Epithelial cell of proximal tubule (primary cell): ENCODE results near the gene CLDN11. TPM values are rescaled to one million over a fixed set of nuclear protein-coding genes. Genes with fewer than 3 reads are reported as not detected.

Experiments
- DNase-seq: peaks from one replicate; pipeline ENCODE4 v3.0.0-alpha.2; 2011; ENCODE audit warnings: low read depth
- H3K4me3 ChIP-seq: 2 replicates; pipeline ENCODE4 v1.5.1; 2011; ENCODE audit warnings: low read depth, mild to moderate bottlenecking, low read length
- total RNA-seq: library from RNA; depleted of rRNA; stranded (reverse); fragments of >200 nt; gene quantifications from 2 replicates; pipeline ENCODE4 v1.2.3, GENCODE V29; 2015
- TF ChIP-seq, protein P1 (sequence below): conservative IDR thresholded peaks from 2 replicates; pipeline ENCODE4 v1.5.1; 2012; ENCODE audit warnings: low read depth, mild to moderate bottlenecking, low read length

The CLDN11 gene
- total RNA-seq = 33.7 and 61.0 TPM in 2 replicates

DNA sequence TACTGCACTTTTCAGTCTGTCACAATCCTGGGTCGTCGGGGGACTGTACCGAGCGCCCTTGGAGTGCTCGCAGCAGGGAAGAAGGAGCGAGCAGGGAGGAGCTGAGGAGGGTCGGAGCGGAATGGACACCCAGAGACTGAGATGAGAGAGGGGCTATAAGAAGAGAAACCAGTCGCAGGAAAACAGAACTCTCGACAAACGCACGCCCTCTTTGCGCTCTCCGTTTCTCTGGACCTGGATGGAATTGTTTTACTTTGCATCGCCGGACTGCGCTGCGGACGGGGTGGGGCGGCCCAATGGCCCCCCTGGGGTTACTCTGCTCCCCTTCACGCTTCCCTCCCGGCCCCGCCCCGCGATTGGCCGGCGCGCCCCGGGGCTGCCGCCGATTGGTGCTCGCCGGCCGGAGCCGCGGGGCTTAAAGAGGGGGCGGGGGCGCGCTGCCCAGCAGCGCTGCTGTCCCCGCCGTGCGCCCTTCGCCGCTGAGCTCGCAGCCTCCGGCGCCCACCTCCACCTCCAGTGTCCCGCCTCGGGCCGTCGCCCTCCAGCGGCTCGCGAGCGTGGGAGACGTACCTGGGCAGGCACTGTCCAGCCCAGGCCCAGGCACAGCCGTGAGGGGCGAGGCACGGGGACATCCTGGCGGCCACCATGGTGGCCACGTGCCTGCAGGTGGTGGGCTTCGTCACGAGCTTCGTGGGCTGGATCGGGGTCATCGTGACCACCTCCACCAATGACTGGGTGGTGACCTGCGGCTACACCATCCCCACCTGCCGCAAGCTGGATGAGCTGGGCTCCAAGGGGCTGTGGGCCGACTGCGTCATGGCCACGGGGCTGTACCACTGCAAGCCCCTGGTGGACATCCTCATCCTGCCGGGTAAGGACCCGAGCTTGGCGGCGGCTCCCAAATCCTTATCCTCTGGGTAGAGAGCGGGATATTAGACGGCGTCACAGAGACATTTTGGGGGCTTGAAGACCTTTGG, at the start of gene CLDN11:
Gene CLDN11, plus strand, starts transcription at position 447 of the 977 bp plus-strand sequence. Its CDS starts 199 bp downstream, at position 646.
- H3K4me3 ChIP-seq = peak within 1 kb of the TSS; percentile 38
- TF ChIP-seq, protein P1, sequence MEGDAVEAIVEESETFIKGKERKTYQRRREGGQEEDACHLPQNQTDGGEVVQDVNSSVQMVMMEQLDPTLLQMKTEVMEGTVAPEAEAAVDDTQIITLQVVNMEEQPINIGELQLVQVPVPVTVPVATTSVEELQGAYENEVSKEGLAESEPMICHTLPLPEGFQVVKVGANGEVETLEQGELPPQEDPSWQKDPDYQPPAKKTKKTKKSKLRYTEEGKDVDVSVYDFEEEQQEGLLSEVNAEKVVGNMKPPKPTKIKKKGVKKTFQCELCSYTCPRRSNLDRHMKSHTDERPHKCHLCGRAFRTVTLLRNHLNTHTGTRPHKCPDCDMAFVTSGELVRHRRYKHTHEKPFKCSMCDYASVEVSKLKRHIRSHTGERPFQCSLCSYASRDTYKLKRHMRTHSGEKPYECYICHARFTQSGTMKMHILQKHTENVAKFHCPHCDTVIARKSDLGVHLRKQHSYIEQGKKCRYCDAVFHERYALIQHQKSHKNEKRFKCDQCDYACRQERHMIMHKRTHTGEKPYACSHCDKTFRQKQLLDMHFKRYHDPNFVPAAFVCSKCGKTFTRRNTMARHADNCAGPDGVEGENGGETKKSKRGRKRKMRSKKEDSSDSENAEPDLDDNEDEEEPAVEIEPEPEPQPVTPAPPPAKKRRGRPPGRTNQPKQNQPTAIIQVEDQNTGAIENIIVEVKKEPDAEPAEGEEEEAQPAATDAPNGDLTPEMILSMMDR = no peak
- DNase-seq = no peak

DNA sequence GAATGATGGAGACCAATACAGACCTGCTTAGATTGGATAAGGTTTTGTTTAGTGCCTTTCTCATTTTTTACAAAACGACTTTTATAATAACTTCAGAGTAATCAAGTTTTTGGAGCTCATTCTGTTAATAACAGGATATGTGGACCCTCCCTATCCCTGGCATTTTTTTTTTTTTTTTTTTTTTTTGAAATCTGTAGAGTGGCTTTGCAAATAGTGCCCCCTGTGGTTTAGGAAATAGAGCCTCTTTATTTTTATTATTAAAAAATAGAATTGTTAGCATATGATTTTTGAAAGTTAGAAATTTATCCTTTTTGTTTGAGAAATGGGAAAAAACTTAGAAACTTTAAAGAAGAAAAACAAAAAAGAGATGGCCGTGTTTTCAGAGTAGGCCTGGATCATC, 49.7 kb upstream of the CLDN11 start:
- no peak for DNase-seq
- TF ChIP-seq, protein P1 = peak; percentile 50
- no peak overlapping the region for H3K4me3 ChIP-seq

DNA sequence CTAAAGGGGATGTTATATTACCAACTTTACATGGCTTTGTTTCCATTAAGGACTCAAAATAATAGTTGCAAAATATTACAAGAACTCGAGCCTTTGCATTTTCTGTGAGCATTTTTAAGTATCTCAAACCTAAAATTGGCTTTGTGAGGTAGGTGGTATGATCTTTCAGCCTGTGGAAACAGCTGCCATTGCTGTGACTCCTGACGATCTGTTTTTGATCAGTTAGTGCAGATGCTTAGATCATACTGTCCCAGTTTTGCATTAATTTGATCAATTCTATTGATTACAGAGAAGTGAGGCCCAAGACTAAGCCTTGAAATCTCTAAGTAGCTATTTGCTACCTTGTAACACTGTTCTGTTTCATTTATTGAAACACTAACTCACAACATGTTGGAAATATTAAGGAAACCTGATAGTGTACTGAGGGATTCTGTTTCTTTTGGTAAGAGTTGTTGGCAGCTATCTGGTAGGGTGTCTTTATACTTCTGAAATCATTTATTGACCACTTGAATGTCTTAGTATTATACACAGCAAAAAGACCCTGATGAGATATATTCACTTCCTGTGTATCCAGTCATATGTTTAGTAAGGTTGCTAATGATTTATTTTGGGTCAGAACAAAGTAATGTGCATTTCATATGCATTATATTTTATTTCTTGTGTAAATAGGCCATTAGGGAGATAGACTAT, 46.3 kb upstream of the CLDN11 start:
- H3K4me3 ChIP-seq = no peak overlapping the region
- DNase-seq = no peak
- TF ChIP-seq, protein P1 = no peak

DNA sequence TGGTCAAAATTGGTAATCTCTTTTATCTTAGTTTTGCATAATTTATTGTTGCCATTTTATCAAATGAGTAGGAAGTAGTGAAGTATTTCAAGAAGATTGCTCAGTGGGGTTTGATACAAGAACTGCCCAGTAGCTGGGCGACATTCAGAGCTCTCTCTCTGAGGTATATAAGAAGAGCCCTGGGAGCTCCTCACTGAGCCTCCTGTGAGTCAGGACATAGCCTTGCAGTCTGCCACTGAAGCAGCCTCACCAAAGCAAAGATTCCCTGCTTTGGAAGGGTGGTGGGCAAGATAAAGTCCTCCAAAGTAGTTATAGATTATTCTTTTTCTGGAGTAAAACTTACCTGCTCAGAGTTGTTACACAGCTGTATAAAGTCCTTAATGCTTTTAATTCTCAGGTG, 35.1 kb upstream of the CLDN11 start:
- no peak for DNase-seq
- no peak overlapping the region for H3K4me3 ChIP-seq
- TF ChIP-seq, protein P1 = no peak

DNA sequence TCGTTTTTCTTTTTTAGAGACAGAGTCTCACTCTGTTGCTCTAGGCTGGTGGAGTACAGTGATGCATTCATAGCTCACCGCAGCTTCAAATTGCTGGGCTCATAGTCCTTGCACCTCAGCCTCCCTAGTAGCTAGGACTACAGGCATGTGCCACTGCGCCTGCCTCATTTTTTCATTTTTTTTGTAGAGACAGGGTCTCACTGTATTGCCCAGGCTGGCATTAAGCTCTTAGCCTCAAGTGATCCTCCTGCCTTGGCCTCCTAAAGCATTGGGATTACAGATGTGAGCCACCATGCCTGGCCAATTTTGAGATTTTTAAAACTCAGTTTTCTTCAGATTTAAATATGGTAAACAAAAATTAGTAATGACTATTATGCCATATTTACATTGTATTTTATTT, 32.2 kb upstream of the CLDN11 start:
- TF ChIP-seq, protein P1 = no peak
- DNase-seq = no peak
- no peak overlapping the region for H3K4me3 ChIP-seq

- TF ChIP-seq, protein P1 = no peak
- H3K4me3 ChIP-seq = no peak overlapping the region
These were observed 30.7 kb upstream of the CLDN11 start for GRCh38 chr3:170387950-170388349.

More at GRCh38 chr3:170387950-170388349, 30.7 kb upstream of the CLDN11 start:
- no peak for DNase-seq
